Brain pericyte (primary cell): Measurements from ENCODE around the gene KATNAL2.
"Not testable (repeated sequence)": the region's sequence is repeated elsewhere in the genome, so short reads cannot be mapped to it uniquely, and the experiment has no call there.

Experiments used
- DNase-seq: peaks from one replicate; pipeline ENCODE4 v3.0.0-alpha.2; 2012; ENCODE audit warnings: low read depth, low spot score

Gene KATNAL2

GRCh38 chr18:47032945-47033344 is 115.5 kb downstream of the KATNAL2 start:
- no peak for DNase-seq

- not testable (repeated sequence) for DNase-seq
Observed at GRCh38 chr18:47034591-47034990, 117.2 kb downstream of the KATNAL2 start.

- DNase-seq, result no peak
Observed at GRCh38 chr18:47035156-47035671, 117.8 kb downstream of the KATNAL2 start, which contains the start of gene ELOA2. ELOA2 (minus strand) TSS chr18:47035621; CDS start chr18:47035264, 357 bp downstream.

DNA sequence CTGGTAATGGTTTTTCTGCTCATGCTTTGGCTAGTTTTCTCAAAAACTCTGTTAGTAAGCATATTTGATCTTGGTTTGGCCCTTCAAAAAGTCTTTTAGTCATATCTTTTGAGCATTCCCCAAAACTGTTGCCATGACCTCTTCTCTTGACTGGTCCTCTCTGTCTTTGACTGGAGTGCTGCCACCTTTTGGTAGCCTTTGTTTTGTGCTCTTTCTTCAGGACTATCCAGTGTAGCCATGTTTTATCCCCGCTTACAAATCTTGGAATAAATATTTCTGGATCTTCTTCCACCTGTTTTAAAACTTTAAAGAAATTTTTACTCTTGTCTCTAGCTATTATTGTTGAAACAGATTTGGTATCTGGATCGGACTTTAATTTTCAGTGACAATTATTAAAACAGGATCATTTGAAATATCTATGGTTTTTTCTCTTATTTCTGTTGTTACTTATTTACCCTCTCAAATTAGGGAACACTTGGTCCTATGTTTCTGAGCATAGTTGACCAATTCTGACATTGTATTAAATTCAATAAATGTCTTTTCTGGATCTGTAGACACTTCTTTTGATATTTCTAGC is 119.0 kb downstream of the KATNAL2 start:
- no peak for DNase-seq

- DNase-seq, result no peak
Observed at GRCh38 chr18:47036927-47037578, 119.7 kb downstream of the KATNAL2 start.

- no peak for DNase-seq
Observed at GRCh38 chr18:47040982-47041381, 123.6 kb downstream of the KATNAL2 start.

DNA sequence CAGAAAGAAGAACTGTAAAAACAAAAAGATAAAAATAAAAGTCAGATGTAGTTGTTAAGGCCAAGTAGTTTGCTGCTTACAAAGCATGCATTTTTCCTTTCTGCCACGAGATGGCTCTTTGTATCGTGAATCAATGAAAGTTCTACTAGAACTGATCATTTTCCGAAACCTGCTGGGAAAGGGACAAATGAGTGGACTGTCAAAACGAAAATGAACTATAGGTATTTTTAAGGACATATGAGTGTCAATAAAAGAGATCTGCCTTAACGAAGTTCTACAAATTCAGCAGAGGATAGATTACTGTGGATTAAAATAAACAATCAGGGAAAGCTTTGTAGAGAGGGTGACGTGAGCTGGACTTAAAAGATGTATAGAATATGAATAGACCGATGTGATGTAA is 133.1 kb downstream of the KATNAL2 start:
- peak; percentile 10 for DNase-seq

DNA sequence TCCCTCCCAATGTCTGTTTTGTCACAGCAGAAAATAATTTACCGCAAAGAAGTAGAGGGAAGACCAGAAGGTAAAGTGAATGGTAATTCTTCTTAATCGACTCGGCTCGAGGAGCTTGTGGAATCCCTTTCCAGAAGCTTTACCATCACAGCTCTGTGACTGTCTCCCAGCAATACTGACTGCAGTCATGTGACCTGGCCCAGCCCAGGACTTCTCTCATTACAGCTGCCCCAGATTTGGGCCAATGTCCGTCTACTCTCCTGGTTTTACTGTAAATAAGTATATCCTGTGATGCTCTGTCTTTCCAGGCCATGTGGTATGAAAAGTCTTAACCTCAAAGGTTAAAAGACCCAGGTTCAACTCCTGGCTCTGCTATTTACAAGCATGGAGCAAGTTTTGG is 137.0 kb downstream of the KATNAL2 start:
- DNase-seq, result no peak

DNA sequence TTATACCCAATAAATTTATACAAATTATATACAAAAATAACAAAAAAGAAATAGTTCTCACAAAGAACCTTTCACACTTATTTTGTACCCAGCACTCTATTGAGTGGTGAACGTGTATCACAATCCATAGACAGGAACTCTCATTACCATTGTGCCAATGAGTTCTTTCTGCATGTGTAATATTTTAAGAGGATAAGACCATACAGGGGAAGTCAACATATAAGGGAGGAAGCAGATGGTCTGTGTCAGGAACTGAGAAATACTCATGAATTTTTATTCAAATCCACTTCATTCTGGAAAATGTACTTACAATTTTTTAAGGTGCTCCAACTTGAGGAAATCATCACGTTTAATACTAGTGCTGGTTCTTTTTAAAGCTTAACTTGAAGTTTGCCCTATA is 145.1 kb downstream of the KATNAL2 start:
- DNase-seq, result no peak

DNA sequence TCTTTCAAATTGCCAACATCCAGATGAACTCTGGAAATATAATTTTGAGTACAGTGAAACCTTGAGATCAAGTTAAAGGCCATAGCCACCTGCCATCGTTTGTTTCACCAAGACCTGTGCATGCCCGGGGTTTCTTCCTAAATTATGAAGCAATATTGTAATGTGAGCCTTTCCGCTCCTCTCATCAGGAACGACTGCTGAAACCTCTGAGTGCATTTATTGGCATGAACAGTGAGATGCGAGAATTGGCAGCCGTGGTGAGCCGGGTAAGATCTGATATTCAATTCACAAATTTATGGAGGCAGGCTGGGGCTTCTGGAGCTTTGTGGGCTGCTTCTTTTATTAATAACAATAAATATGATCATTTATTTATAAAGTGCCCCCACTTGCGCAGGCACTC is 145.7 kb downstream of the KATNAL2 start:
- DNase-seq, result no peak

DNA sequence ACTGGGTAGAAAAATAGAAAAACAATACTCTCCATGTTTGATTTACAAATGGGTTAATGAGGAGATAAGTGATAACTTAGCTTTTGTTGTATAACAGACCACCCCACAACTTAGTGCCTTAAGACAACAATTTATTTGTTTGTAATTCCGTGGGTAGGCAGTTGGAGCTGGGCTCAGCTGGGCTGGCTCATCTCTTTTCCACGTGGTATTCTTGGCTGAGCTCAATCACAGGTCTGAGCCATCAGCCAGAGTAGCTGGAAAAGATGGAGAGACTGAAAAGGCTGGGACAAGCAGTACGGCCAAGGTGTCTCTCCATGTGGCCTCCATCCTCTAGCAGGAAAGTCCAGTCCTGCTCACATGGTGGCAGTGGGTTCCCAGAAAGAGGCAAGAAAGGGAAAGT is 150.2 kb downstream of the KATNAL2 start:
- no peak for DNase-seq

- DNase-seq, result no peak
Observed at GRCh38 chr18:47075098-47075883, 157.9 kb downstream of the KATNAL2 start.

GRCh38 chr18:47077111-47077510 is 159.7 kb downstream of the KATNAL2 start:
- DNase-seq, result no peak

GRCh38 chr18:47080872-47081271 is 163.5 kb downstream of the KATNAL2 start:
- no peak for DNase-seq

DNA sequence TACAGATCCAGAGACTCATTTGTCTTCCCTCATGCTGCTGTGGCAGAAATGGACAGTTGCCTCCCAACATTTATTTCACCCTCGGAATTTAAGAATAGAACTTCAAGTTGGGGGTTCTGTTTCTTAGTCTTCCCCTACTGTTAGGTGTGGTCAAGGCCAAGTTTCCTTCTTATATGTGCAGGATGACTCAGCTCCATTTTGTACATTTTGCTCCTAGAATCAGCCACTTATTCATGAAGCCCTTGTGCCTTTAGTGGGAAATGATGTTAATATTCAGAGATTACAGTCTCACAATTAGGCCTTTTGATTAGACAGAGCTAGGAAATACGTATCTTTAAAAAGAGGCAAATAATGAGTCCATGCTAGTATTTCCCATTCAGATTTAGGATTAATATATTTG is 164.2 kb downstream of the KATNAL2 start:
- no peak for DNase-seq

DNA sequence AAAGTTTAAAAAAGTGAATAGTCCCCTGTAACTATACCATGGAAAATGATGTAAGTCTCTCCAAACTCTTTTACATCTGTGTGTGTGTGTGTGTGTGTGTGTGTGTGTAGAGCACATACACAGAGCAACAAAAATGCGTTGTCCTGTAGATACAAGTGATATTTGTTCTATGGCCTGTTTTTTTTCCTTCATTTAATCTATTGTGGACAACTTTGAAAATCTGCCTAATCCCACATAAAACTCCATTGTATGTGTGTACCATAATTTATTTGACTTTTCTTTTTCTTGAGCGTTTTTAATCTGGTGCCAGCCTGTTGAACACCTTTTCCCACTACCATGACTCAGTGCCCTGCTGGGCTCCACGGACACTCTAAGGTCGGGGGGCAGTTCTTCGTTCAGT is 170.3 kb downstream of the KATNAL2 start:
- DNase-seq, result no peak

DNA sequence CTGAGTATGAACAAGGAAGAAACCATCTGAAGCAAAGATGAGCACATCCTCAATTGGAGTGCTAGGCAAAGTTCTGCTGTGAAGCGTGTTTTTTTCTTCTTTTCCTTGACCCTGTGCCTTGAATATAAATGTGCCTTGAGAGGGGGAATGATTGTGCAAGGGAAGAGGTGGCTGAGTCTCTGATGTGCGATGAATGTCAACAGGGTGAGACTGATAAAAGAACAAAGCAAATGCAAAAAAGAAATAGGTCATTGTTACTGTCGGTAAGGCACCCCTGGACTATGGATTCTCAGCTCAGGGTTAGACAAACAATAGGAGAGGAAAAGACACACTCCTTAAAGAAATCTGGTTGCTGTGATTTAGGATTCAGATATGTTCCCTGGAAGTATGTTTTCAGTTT is 178.4 kb downstream of the KATNAL2 start:
- no peak for DNase-seq

- no peak for DNase-seq
Observed at GRCh38 chr18:47100212-47100831, 182.9 kb downstream of the KATNAL2 start.

GRCh38 chr18:47108373-47108772 is 191.0 kb downstream of the KATNAL2 start:
- no peak for DNase-seq

GRCh38 chr18:47108998-47109405 is 191.6 kb downstream of the KATNAL2 start:
- no peak for DNase-seq

- no peak for DNase-seq
Observed at GRCh38 chr18:47109720-47110119, 192.3 kb downstream of the KATNAL2 start.
